NOMO-1 treated with dmso at 0.1 percent for 144 hours (cell line): ENCODE results near the gene MET.
"Not testable (repeated sequence)": the region's sequence is repeated elsewhere in the genome, so short reads cannot be mapped to it uniquely, and the experiment has no call there.

Experiments used
- DNase-seq: peaks from one replicate; lab custom pipeline; 2025; ENCODE audit not compliant: unreplicated experiment; lab: John Stamatoyannopoulos, UW

The MET gene

GRCh38 chr7:116697761-116698160 is 25.8 kb downstream of the MET start:
- no peak for DNase-seq

DNA sequence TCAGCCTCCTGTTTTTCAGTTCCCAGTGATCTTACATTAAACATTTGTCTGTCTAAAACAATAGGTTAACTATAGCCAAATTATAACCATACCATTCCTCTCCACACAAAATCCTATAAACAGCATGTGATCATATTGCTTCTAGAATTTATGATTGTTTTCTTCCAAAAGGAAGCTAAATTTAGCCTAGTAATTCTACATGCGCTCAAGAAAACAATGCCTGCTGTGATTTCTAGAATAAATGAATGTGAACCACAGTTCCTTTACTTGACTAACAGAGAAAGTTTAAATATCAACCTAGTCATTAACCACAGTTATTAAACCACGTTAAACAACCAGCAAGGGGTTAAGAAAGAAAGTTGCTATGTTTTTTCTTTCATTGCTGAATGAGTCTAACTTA is 26.4 kb downstream of the MET start:
- DNase-seq, result no peak

- no peak for DNase-seq
Measured at GRCh38 chr7:116698930-116699721, 27.1 kb downstream of the MET start.

- no peak for DNase-seq
Measured at GRCh38 chr7:116699722-116700120, 27.7 kb downstream of the MET start.

- no peak for DNase-seq
Measured at GRCh38 chr7:116702046-116702785, 30.2 kb downstream of the MET start.

DNA sequence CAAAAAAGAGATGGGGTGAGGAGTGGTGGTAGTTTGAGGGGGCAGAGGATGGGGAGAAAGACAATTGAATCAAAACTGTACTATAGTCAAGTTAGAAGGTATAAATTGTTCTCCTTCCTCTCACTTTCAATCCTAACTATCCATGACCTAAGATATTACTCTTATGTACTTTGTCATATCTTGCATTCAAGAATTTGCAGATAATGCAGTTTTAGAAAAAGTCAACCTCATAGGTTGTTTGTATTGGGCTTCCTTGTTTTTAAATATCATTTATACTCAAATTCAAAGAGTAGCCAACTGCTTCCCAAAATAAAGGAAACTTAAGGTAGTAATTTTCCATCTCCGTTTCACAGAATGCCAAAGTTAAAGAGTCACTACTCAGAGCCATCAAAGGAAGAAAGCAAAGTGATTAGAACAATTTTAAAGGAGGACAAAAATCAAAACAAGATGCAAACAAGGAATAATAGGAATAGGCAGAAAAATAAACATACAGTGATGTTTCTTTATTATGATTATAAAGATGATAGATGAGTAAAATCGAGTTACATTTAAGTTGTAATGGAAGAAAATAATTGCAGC is 32.7 kb downstream of the MET start:
- no peak for DNase-seq

GRCh38 chr7:116705419-116705818 is 33.4 kb downstream of the MET start:
- no peak for DNase-seq

DNA sequence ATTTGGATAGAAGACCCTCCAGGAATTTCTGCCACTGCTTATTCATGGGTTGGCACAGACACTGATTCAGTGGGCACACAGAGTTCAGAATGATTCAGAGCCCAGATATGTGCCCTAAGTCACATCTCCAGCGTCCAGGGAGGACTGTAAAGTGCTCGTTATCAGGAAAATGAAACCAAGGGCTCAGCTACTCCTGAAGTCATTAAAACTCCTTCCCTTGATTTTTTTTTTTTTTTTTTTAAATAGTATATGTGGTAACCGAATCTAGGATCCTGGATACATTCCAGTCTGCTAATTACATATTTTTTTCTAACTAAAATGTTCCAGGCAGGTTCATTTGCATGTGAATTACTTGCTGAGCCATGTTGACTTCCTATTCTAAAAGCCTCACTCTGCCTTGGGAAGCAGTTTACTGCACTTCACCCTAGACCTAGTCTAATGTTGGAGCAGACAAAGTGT is 34.7 kb downstream of the MET start:
- DNase-seq, result no peak

- no peak for DNase-seq
Measured at GRCh38 chr7:116707289-116707688, 35.3 kb downstream of the MET start.

DNA sequence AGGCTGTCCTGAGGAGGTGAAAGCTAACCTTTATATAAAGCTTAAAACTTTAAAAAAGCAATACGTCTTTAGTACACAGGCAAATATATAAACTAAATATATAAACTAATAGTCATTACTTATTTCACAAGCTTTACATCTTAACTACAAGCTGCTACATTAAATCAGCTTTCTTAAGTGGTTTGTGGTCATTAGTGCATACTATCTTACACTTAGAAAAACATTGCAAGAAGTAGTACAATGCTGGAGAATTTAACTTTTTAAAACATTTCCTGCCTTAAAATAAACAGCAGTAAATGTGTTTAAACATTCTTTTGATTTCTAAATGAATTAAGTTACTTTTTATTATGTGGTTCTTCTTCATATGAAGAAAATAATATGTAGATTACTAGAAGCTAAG is 36.3 kb downstream of the MET start:
- no peak for DNase-seq

DNA sequence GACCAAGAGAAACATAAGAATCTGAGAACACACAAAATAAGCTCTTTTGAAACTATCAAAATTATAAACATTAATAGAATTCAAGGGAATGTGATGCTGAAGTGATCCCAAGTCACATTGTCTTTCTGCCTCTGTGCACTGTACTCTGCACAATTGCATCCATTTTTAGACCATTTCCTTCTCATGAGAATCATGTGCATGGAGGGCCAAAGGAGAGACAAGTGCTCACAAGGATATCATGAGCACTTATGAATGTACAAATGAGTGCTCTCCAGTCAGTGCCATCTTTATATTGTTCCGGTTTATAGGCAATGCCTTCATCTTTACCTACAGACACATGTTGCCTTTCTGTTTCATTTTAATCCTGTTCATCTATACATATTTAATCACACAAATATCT is 36.9 kb downstream of the MET start:
- no peak for DNase-seq

GRCh38 chr7:116709336-116709735 is 37.3 kb downstream of the MET start:
- no peak for DNase-seq

- no peak for DNase-seq
Measured at GRCh38 chr7:116710764-116711452, 38.9 kb downstream of the MET start.

- no peak for DNase-seq
Measured at GRCh38 chr7:116711790-116712189, 39.8 kb downstream of the MET start.

GRCh38 chr7:116713500-116713899 is 41.5 kb downstream of the MET start:
- DNase-seq, result no peak

DNA sequence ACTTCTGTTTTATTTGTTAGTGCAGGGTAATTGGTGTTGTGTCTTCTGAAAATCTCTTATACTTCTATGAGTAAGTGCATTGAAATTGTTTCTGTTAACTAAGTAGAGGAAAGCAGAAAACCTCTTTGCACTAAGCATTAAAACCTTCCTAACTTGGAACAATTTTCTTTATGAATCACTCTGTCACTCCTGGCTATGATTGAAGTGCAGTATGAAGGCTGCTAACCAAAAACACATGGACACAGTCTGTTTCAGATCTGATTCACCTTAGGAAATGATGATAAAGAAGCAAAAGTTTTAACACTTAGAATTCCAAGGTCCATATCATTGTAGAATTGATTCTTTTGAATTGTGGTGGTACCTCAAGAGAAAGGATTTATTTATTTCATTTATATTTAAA is 41.9 kb downstream of the MET start:
- no peak for DNase-seq

GRCh38 chr7:116715077-116715476 is 43.1 kb downstream of the MET start:
- no peak for DNase-seq

- no peak for DNase-seq
Measured at GRCh38 chr7:116717137-116717536, 45.1 kb downstream of the MET start.

DNA sequence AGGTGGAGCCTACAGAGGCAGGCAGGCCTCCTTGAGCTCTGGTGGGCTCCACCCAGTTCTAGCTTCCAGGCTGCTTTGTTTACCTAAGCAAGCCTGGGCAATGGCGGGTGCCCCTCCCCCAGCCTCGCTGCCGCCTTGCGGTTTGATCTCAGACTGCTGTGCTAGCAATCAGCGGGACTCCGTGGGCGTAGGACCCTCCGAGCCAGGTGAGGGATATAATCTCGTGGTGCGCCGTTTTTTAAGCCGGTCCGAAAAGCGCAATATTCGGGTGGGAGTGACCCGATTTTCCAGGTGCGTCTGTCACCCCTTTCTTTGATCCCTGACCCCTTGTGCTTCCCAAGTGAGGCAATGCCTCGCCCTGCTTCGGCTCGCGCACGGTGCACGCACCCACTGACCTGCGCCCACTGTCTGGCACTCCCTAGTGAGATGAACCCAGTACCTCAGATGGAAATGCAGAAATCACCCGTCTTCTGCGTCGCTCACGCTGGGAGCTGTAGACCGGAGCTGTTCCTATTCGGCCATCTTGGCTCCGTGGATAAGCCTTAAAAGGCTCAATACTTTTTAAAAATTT is 52.0 kb downstream of the MET start:
- not testable (repeated sequence) for DNase-seq

DNA sequence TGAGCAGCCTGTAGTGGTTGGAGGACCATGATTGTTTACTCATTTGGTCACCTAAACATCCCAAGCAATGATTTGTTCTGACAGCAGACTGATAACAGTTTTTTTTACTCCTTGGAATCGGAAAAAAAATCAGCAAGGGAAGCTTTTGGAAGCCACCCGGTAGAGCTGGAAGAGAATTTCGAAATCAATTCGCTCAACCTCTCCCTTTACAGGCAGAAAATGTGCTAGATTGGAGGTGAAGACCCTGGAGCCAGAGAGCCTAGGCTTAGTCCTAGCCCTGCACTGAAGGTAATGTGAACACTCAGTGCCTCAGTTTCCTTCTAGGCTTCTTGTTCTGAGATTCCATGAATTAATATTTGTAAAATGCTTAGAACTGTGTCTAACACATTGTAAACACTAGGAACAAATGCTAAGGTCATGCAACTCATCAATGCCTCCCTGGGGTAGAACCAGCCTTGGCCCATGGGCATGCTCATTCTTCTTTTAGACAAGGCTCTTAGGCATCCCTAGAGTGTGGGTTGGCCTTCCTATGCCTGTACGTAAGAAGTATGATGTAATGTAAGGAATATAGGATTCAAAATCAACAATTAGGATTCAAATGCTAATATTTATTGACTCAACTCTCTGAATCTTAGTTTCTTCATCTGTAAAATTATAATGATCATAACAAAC is 52.7 kb downstream of the MET start:
- no peak for DNase-seq

DNA sequence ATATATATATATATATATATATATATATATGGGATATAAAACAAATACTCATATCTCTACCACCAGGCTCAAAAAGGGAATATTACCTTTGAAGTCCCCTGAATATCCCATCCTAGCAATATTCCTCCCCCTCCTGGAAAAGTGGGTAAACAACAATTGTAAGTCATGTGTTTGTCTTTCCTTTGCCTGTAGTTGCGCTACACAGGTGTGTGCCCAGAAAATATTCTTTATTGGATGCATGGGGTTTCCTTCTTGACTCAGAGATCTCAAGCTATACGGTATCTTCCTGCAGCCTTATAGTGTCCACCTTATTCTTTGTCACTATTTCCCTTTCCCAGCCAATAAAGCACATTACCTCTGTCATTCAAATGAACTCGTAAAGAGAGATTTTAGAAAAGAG is 54.2 kb downstream of the MET start:
- DNase-seq, result no peak
